Prostate gland (tissue), 2 donors: Measurements from ENCODE around the gene CCND1. TPM values are rescaled to one million over a fixed set of nuclear protein-coding genes. Genes with fewer than 3 reads are reported as not detected.

ENCODE experiments used
- DNase-seq: peaks from one replicate; pipeline ENCODE4 v3.0.0-alpha.2; 2019; ENCODE audit warnings: low spot score
- H3K27ac ChIP-seq, 2 donors: fragments of 200-600 bp; sonication (generic); 2 replicates each; pipeline ENCODE4 v1.5.1; 2017 to 2019
- H3K27me3 ChIP-seq: fragments of 200-600 bp; sonication (generic); replicated peaks from 2 replicates; pipeline ENCODE4 v1.5.1; 2019; ENCODE audit not compliant: insufficient read depth
- H3K36me3 ChIP-seq, 2 donors: fragments of 200-600 bp; sonication (generic); 1 replicate in 1 of 2; 2 replicates in 1 of 2; pipeline versions ENCODE4 v1.5.1 to v1.8.1; 2017 to 2019
- H3K4me1 ChIP-seq: fragments of 200-600 bp; sonication (generic); replicated peaks from 2 replicates; pipeline ENCODE4 v1.5.1; 2019
- H3K4me3 ChIP-seq, 2 donors: fragments of 200-600 bp; sonication (generic); 2 replicates each; pipeline ENCODE4 v1.5.1; 2017 to 2019
- H3K9me3 ChIP-seq: fragments of 200-600 bp; sonication (generic); 2 replicates; pipeline ENCODE4 v1.5.1; 2017
- CTCF ChIP-seq, 4 experiments: fragments of 200-600 bp in 2 of 4; fragments of 450-650 bp in 2 of 4; sonication (generic) in 2 of 4; IDR thresholded peaks; 1 replicate in 3 of 4; 2 replicates in 1 of 4; pipeline ENCODE4 v1.5.1; 2016 to 2019; ENCODE audit warnings: antibody characterized with exemption in 4 of 4, mild to moderate bottlenecking in 2 of 4, moderate library complexity in 2 of 4
- POLR2A ChIP-seq: fragments of 450-650 bp; IDR thresholded peaks from one replicate; pipeline ENCODE4 v1.6.1; 2016; ENCODE audit warnings: antibody characterized with exemption, mild to moderate bottlenecking
- POLR2AphosphoS5 ChIP-seq: sonication (generic); formaldehyde crosslinking; IDR thresholded peaks from one replicate; pipeline ENCODE4 v1.6.1; 2017; ENCODE audit warnings: antibody characterized with exemption
- WGBS: methylation state at CpG from one replicate; pipeline ENCODE4 v1.1.5; 2018; 5-methylcytosine and 5-hydroxymethylcytosine counted together
- intact Hi-C: fragments of 100-400 bp; cut with DNase I; formaldehyde crosslinking; loops from one replicate; pipeline ENCODE4 v1.14.2; 2022
- total RNA-seq, 2 donors: library from RNA; depleted of rRNA; stranded (reverse); fragments of >200 nt; gene quantifications; one replicate each; pipeline ENCODE4 v1.1.0, GENCODE V29; 2016

Gene CCND1
- total RNA-seq, 2 donors from 2014 or later, result 69.2 to 188 TPM

- intact Hi-C loops, result no loop called here
- DNase-seq, result no peak
- H3K4me1 ChIP-seq, result peaks cover 4% of the 10 kb centered on the region
- no peaks in the 10 kb centered on the region for H3K27me3 ChIP-seq
- no peaks in the 10 kb centered on the region for H3K36me3 ChIP-seq
- WGBS, result 83% methylated on average over 15 of the region's 15 CpGs
- H3K4me3 ChIP-seq, result no peak overlapping the region
- H3K9me3 ChIP-seq, result no peaks in the 10 kb centered on the region
- no peak for TF ChIP-seq CTCF (IDR thresholded peaks at IDR 0.05)
- no peak for TF ChIP-seq POLR2A
- no peak for TF ChIP-seq POLR2AphosphoS5
- H3K27ac ChIP-seq, result peak overlapping the region in 1 of 2 donors; percentile 34
Observed at GRCh38 chr11:69651834-69652620, 11.1 kb downstream of the CCND1 start.

GRCh38 chr11:69652999-69653398 lies 12.0 kb downstream of the CCND1 start:
- H3K27ac ChIP-seq, result peak overlapping the region; percentile 31 to 91
- 61% methylated on average over 11 of the region's 11 CpGs for WGBS
- no peak for DNase-seq
- no peaks in the 10 kb centered on the region for H3K36me3 ChIP-seq
- intact Hi-C loops, result no loop called here
- no peaks in the 10 kb centered on the region for H3K27me3 ChIP-seq
- H3K9me3 ChIP-seq, result no peaks in the 10 kb centered on the region
- H3K4me1 ChIP-seq, result peaks cover 6% of the 10 kb centered on the region
- TF ChIP-seq POLR2A (no peak), POLR2AphosphoS5 (no peak), CTCF (IDR thresholded peaks at IDR 0.05) (no peak)
- H3K4me3 ChIP-seq, result no peak overlapping the region

GRCh38 chr11:69653406-69653960 lies 12.5 kb downstream of the CCND1 start:
- Histone ChIP-seq H3K27me3 (no peaks in the 10 kb centered on the region), H3K36me3 (no peaks in the 10 kb centered on the region)

GRCh38 chr11:69654001-69654659 lies 13.2 kb downstream of the CCND1 start:
- no peaks in the 10 kb centered on the region for H3K36me3 ChIP-seq
- intact Hi-C loops, result no loop called here
- DNase-seq, result peak; percentile 81
- H3K27me3 ChIP-seq, result no peaks in the 10 kb centered on the region
- WGBS, result 48% methylated on average over 38 of the region's 38 CpGs
- H3K4me3 ChIP-seq, result peak overlapping the region in 1 of 2 donors; percentile 21
- TF ChIP-seq CTCF (IDR thresholded peaks at IDR 0.05) (no peak), POLR2AphosphoS5 (no peak), POLR2A (no peak)
- H3K4me1 ChIP-seq, result peaks cover 6% of the 10 kb centered on the region
- H3K9me3 ChIP-seq, result no peaks in the 10 kb centered on the region
- peak overlapping the region; percentile 82 to 91 for H3K27ac ChIP-seq

More at GRCh38 chr11:69653406-69653960, 12.5 kb downstream of the CCND1 start:
- Histone ChIP-seq H3K9me3 (no peaks in the 10 kb centered on the region), H3K4me3 (peak overlapping the region in 1 of 2 donors; percentile 21), H3K4me1 (peaks cover 6% of the 10 kb centered on the region), H3K27ac (peak overlapping the region; percentile 82 to 91)
- DNase-seq, result no peak
- 56% methylated on average over 23 of the region's 23 CpGs for WGBS
- TF ChIP-seq POLR2AphosphoS5 (no peak), POLR2A (no peak), CTCF (IDR thresholded peaks at IDR 0.05) (no peak)
- intact Hi-C loops, result no loop called here
